ENCODE measurements around the gene ERC2.
"Not testable (repeated sequence)": the region's sequence is repeated elsewhere in the genome, so short reads cannot be mapped to it uniquely, and the experiment has no call there.

Gene ERC2

GRCh38 chr3:56053727-56054126 is 414.5 kb downstream of the ERC2 start:
- DNase-seq: no peak

- no peak for DNase-seq
Measured at GRCh38 chr3:56052188-56052587, 416.1 kb downstream of the ERC2 start.

- DNase-seq: no peak
Measured at GRCh38 chr3:56051052-56051451, 417.2 kb downstream of the ERC2 start.

- DNase-seq: no peak
Measured at GRCh38 chr3:56048946-56049345, 419.3 kb downstream of the ERC2 start.

GRCh38 chr3:56048331-56048730 is 419.9 kb downstream of the ERC2 start:
- no peak for DNase-seq

GRCh38 chr3:56042326-56042951 is 425.8 kb downstream of the ERC2 start:
- DNase-seq: no peak

GRCh38 chr3:56025326-56025725 is 442.9 kb downstream of the ERC2 start:
- no peak for DNase-seq

- no peak for DNase-seq
Measured at GRCh38 chr3:56023546-56023945, 444.7 kb downstream of the ERC2 start.

GRCh38 chr3:56022619-56023018 is 445.6 kb downstream of the ERC2 start:
- no peak for DNase-seq

- no peak for DNase-seq
Measured at GRCh38 chr3:56019490-56020146, 448.6 kb downstream of the ERC2 start.

- not testable (repeated sequence) for DNase-seq
Measured at GRCh38 chr3:56015374-56015773, 452.9 kb downstream of the ERC2 start.

GRCh38 chr3:56012721-56013120 is 455.5 kb downstream of the ERC2 start:
- DNase-seq: no peak

GRCh38 chr3:56005196-56005805 is 463.0 kb downstream of the ERC2 start:
- no peak for DNase-seq

- no peak for DNase-seq
Measured at GRCh38 chr3:56003129-56003528, 465.1 kb downstream of the ERC2 start.

GRCh38 chr3:56001991-56002390 is 466.3 kb downstream of the ERC2 start:
- DNase-seq: no peak

GRCh38 chr3:56001537-56001936 is 466.7 kb downstream of the ERC2 start:
- no peak for DNase-seq

GRCh38 chr3:55989366-55989765 is 478.9 kb downstream of the ERC2 start:
- no peak for DNase-seq

- DNase-seq: no peak
Measured at GRCh38 chr3:55988905-55989304, 479.4 kb downstream of the ERC2 start.

- DNase-seq: no peak
Measured at GRCh38 chr3:55984626-55985025, 483.6 kb downstream of the ERC2 start.

- no peak for DNase-seq
Measured at GRCh38 chr3:55978953-55979352, 489.3 kb downstream of the ERC2 start.

- no peak for DNase-seq
Measured at GRCh38 chr3:55974421-55975165, 493.7 kb downstream of the ERC2 start.

GRCh38 chr3:55969634-55970033 is 498.6 kb downstream of the ERC2 start:
- no peak for DNase-seq

GRCh38 chr3:55968331-55968730 is 499.9 kb downstream of the ERC2 start:
- DNase-seq: no peak

- no peak for DNase-seq
Measured at GRCh38 chr3:55966566-55966965, 501.7 kb downstream of the ERC2 start.

Measured in T-helper 1 cell (primary cell).